GM21515 (cell line): ENCODE results near the gene CRYGC.

Experiments used
- ATAC-seq: cut with Tn5 transposase; IDR thresholded peaks from one replicate; pipeline ENCODE4 v1.9.1; 2021; ENCODE audit not compliant: unreplicated experiment

Gene CRYGC

GRCh38 chr2:208097313-208097712 is 32.3 kb downstream of the CRYGC start:
- no peak for ATAC-seq

GRCh38 chr2:208096080-208096479 is 33.5 kb downstream of the CRYGC start:
- no peak for ATAC-seq

- no peak for ATAC-seq
Measured at GRCh38 chr2:208093128-208093527, 36.5 kb downstream of the CRYGC start.

- no peak for ATAC-seq
Measured at GRCh38 chr2:208092093-208092832, 37.4 kb downstream of the CRYGC start.

GRCh38 chr2:208090420-208090819 is 39.2 kb downstream of the CRYGC start:
- no peak for ATAC-seq

- ATAC-seq: no peak
Measured at GRCh38 chr2:208086029-208086428, 43.6 kb downstream of the CRYGC start.

GRCh38 chr2:208083807-208084206 is 45.8 kb downstream of the CRYGC start:
- ATAC-seq: no peak
